Fibroblast of villous mesenchyme (primary cell): ENCODE results near the gene KCNMA1. TPM values are rescaled to one million over a fixed set of nuclear protein-coding genes. Genes with fewer than 3 reads are reported as not detected.

Source experiments
- DNase-seq: peaks from one replicate; pipeline ENCODE4 v3.0.0-alpha.2; 2010; ENCODE audit warnings: low read depth
- H3K4me3 ChIP-seq: 2 replicates; pipeline ENCODE4 v1.5.1; 2011; ENCODE audit warnings: low read depth, mild to moderate bottlenecking, low read length
- CTCF ChIP-seq: IDR thresholded peaks from 2 replicates; pipeline ENCODE4 v1.5.1; 2012; ENCODE audit warnings: low read depth, mild to moderate bottlenecking, low read length; ENCODE audit not compliant: insufficient read depth
- total RNA-seq: library from RNA; depleted of rRNA; stranded (reverse); fragments of >200 nt; gene quantifications from 2 replicates; pipeline ENCODE4 v1.2.3, GENCODE V29; 2012

Gene KCNMA1
- total RNA-seq, 1 donor = 36.7 TPM

- no peak overlapping the region for H3K4me3 ChIP-seq
- no peak for DNase-seq
- TF ChIP-seq CTCF = no peak
Observed at GRCh38 chr10:77020426-77021040, 617.1 kb downstream of the KCNMA1 start.

- no peak for DNase-seq
- no peak for TF ChIP-seq CTCF
- H3K4me3 ChIP-seq = no peak overlapping the region
Observed at GRCh38 chr10:77016855-77017254, 620.8 kb downstream of the KCNMA1 start.

GRCh38 chr10:77016278-77016815 is 621.3 kb downstream of the KCNMA1 start:
- TF ChIP-seq CTCF = no peak
- DNase-seq = no peak
- H3K4me3 ChIP-seq = no peak overlapping the region

- DNase-seq = no peak
- no peak for TF ChIP-seq CTCF
- H3K4me3 ChIP-seq = no peak overlapping the region
Observed at GRCh38 chr10:77015360-77015759, 622.2 kb downstream of the KCNMA1 start.

- no peak overlapping the region for H3K4me3 ChIP-seq
- no peak for DNase-seq
- TF ChIP-seq CTCF = no peak
Observed at GRCh38 chr10:77012812-77013500, 624.7 kb downstream of the KCNMA1 start.

GRCh38 chr10:77011874-77012811 is 625.5 kb downstream of the KCNMA1 start:
- DNase-seq = no peak
- no peak overlapping the region for H3K4me3 ChIP-seq
- no peak for TF ChIP-seq CTCF
